ENCODE measurements around the gene CLEC2A.
"Not testable (repeated sequence)": the region's sequence is repeated elsewhere in the genome, so short reads cannot be mapped to it uniquely, and the experiment has no call there.

CLEC2A gene, protein sequence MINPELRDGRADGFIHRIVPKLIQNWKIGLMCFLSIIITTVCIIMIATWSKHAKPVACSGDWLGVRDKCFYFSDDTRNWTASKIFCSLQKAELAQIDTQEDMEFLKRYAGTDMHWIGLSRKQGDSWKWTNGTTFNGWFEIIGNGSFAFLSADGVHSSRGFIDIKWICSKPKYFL

DNA sequence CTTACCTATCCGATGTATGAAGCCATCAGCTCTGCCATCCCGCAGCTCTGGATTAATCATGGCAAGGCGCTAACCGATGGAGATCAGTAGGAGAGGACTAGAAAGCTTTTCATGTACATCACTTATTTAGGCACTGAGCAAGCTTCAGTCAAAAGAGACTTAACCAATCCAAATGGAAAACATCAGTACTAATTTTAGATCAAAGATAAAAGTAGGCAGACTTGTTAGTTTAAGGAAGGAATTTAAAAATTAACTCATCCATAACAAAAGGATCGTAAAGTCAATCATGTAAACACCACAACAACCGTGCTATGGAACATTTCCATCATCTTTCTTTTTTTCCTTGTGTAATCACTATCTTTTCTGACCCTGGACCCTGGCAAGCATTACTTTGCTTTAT is at the start of gene CLEC2A:
Gene CLEC2A, minus strand, starts transcription at position 101 of the 400 bp plus-strand sequence. Its CDS starts 41 bp downstream, at position 60.
- no peak for DNase-seq

DNA sequence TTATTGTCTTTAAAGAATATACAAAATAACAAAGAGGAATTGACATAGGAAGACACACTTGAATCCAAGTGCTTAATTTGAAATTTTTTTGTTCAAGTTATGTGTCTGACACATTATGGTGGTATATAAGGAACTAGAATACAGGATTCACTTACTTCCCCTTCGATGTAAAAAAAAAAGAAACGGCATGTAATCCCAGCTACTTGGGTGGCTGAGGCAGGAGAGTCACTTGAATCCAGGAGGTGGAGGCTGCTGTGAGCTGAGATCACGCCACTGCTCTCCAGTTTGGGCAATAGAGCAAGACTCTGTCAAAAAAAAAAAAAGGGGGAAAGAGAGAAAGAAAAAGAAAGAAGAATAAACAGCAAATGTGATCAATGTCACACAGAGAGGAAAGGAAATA is 48.0 kb upstream of the CLEC2A start:
- DNase-seq: no peak

DNA sequence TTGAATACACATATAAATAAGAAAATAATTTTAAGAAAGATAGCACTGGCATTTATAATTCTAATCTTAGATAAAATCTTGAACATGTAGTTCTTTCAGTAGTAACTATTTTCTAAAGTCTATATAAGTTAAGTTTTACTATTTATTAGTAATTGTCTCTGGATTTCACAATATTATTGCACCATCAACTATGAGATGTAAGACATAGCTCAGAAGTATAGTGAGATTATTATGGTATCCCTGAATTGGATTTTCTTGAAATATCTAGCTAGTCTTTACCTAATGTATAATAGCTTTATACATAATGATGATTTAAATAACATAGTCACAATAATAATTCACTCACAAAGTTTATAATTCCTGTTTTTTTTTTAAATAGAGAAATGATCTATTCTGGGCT is 45.7 kb upstream of the CLEC2A start:
- DNase-seq: no peak

DNA sequence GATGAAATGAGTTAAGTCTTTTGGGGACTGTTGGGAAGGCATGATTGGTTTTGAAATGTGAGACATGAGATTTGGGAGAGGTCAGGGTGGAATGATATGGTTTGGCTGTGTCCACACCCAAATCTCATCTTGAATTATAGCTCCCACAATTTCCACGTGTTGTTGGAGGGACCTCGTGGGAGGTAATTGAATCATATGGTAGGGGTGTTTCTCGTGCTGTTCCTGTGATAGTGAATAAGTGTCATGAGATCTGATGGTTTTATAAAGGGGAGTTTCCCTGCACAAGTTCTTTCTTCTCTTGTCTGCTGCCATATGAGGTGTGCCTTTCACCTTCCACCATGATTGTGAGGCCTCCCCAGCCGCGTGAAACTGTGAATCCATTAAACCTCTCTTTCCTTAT is 44.5 kb upstream of the CLEC2A start:
- not testable (repeated sequence) for DNase-seq

DNA sequence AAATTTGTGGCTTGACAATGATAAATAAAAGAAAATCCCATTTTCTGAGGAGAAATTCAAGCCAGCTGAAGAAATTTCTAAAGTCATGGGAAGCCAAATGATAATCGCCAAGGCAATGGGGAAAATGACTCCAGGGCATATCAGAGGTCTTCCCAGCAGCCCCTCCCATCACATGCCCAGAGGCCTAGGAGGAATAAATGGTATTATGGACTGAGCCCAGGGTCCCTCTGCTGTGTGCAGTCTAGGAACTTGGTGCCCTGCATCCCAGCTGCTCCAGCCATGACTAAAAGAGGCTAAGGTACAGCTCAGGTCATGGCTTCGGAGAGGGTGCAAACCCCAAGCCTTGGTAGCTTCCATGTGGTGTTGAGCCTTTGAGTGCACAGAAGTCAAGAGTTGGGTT is 43.4 kb upstream of the CLEC2A start:
- DNase-seq: no peak

DNA sequence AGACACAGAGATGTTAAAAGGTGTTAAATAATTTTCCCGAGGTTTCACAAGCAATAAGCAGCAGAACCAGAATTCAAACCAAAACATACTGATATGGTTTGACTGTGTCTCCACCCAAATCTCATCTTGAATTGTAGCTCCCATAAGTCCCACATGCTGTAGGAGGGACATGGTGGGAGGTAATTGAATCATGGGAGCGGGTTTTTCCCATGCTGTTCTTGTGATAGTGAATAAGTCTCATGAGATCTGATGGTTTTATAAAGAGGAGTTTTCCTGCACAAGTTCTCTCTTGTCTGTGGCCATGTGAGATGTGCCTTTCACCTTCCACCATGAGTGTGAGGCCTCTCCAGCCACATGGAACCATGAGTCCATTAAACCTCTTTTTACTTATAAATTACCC is 42.6 kb upstream of the CLEC2A start:
- not testable (repeated sequence) for DNase-seq

DNA sequence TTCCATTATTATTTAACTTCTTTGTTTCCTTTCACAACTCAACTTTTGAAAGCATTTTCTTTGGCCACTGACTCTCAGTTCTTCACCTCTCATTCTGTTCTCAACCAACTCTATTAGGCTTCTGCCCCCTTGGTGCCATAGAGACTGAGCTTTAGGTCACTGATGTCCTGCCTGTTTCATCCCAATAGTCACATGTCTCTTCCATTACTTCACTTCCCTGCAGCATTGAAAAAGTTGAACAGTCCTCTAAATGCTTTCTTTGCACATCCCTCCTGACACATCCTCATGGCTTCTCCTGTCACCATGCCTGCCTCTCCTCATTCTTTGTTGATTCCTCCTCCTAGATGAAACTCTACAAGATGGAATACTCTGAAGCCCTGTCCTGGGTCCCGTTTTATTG is 41.8 kb upstream of the CLEC2A start:
- DNase-seq: no peak

DNA sequence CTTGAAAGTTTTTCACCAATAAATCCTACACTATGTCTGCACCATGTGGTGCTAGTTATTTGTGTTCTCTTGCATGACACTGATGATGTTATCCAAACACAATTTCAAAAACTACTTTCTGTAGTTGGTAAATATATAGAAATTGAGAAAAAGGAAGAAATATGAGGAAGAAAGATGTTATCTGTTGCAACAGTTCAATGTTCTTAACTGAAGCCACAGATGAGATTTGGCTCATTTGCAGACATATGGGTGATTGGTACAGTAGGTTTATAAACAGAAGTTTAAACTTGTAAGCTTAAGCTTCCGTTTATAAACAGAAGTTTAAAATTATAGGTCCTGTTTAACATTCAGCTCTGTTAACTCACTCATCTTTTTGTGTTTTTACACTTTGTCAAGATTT is 39.0 kb upstream of the CLEC2A start, which contains the start of gene CLEC12A:
Gene CLEC12A, plus strand, starts transcription at position 229 of the 400 bp plus-strand sequence. CDS start 188 bp downstream, outside the sequence.
- no peak for DNase-seq

DNA sequence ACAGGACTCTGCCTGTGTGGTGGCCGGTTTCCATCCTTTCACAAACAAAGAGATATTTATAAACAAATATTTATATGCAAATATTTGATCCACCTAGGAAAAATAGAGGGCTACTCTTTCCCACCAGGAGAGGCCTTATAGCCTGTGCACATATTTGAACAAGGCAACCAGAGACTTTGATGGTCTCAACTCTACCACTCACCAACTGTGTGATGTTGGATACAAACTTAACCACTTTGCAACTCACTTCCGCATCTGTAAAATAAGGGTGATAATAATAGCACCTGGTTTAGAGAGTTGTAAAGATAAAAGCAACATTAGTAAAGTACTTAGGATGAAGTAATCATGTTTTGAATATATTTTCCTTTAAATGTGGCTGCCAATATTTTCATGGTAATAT is 37.5 kb upstream of the CLEC2A start:
- DNase-seq: no peak

DNA sequence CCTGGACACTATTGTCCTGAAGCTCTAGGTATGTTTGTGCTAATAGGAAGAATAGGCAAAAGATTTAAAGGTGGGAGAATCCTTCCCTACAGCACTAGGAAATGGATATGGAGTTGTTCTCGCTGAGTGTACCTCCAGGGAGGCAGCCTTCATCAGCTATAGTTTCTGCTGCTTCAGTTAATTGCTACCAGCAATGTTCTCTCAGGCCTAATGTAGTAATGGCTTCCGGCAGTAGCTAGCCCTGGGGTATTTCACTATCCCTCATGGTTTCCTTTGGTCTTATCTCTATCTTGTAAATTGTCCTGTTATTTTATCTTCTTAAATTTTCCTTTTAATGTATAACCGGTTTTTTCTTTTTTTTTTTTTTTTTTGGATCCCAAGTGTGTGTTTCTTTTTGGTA is 29.7 kb upstream of the CLEC2A start:
- DNase-seq: no peak

DNA sequence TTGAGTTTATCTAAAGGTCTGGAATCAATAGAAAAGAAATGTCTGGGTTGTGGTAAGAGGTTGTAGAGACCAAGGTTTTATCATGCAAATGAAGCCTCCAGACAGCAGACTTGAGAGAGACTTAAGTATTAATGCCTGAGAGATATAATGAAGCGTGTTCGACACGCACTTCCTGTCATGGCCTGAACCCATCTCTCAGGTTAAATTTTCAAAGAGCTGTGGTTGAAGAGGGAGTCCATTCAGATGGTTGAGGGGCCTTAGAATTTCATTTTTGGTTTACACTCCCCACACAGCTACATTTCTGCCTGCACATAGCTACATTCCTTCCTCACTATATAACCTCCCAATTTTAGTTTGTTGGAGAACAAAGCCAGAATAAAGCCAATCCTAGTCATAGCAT is 28.9 kb upstream of the CLEC2A start:
- no peak for DNase-seq

DNA sequence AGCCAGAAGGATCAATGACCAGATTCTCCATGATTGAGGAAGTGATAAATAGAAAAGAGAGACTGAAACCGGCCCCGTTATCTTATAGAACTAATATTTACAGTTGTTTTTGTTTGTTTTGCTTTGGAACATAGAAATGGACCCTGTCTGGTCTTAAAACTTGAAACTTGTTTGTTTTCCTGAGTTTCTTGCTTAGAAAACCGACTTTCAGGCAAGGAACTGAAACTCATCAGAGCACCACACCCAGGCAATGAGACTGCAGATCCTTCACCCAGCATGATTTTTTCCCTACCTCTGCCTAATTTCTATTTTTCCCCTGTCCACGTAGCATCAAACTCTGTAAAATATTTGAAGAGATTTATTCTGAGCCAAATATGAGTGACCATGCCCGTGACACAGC is 28.4 kb upstream of the CLEC2A start:
- DNase-seq: no peak

DNA sequence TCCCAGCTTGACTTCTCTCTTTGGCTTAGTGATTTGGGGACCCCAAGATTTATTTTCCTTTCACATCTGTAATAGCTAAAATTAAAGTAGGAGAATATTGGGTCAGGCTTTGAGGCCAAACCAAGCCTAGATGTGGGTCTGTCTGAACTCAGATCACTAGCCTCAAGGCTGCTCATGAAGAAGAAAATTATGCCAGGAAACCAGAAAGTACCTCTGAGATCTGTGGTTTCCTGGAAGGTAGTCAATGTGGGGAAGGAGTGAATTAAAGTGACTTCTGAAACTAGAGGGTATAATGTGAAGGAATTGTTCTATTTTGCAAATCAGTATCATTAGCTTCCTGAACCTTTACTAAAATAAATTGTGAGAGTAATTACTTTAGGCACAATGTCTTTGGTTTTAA is 25.7 kb upstream of the CLEC2A start:
- DNase-seq: no peak

DNA sequence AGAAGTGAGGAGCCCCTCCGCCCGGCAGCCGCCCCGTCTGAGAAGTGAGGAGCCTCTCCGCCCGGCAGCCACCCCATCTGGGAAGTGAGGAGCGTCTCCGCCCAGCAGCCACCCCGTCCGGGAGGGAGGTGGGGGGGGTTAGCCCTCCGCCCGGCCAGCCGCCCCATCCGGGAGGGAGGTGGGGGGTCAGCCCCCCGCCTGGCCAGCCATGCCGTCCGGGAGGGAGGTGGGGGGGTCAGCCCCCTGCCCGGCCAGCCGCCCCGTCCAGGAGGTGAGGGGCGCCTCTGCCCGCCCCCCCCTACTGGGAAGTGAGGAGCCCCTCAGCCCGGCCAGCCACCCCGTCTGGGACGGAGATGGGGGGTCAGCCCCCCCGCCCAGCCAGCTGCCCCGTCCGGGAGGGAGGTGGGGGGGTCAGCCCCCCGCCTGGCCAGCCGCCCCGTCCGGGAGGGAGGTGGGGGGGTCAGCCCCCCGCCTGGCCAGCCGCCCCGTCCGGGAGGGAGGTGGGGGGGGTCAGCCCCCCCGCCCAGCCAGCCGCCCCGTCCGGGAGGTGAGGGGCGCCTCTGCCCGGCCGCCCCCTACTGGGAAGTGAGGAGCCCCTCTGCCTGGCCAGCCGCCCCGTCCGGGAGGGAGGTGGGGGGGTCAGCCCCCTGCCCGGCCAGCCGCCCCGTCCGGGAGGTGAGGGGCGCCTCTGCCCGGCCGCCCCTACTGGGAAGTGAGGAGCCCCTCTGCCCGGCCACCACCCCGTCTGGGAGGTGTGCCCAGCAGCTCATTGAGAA is 21.0 kb upstream of the CLEC2A start:
- DNase-seq: not testable (repeated sequence)

DNA sequence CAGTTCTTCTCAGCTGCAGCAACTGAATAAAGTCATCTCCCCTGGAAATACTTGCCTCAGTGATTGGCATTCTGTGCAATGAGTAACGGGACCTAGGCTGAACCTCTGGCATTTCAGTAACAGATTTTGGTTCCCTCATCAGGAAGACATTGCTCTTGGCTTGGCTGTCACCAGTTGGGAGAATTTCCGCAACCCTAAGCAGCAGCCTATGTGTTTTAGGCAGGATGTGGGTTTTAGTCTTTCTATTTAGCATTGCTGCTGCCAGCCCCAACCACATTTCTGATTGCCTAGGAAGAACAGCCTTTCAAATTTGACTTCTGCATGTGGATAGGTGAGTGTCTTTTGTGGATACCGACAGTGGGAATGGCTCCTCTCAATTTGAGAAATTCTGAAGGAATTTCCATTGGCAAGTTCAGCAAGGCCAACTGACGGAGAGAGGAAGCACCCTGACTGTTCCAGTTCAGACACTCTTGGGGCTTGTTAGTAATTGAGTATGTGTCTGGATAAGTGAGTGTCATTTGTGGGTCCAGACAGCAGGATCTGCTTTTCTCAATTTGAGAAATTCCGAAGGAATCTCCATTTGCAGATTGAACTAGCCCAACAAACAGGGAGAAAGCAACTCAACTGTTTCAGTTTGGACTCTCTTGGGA is 19.0 kb upstream of the CLEC2A start:
- no peak for DNase-seq

DNA sequence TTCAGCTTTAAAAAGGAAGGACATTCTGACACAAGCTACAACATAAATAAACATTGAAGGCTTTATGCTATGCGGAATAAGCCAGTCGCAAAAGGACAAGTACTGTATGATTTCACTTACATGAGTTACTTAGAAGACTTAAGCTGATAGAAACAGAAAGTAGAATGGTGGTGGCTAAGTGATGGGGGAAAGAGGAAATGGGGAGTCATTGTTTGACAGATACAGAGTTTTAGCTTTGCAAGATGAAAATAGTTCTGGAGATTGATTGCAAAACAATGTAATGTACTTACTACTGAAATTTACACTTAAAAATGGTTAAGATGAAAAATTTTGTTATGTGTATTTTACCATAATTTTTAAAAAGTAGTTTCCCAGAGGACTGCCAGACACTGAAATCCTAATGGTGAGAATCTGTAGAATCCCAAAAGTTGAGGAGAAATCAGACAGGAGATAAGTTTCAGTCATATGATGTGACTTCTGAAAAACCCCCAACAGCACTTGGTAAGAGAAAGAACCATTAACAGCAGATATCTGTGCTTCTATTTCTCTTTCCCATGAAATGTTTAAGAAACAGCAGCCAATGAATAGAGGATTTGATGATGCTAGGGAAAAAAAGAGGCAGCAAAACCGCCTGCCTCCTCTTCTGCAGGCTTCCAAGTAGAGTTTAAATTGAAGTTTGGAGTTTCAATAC is 16.6 kb upstream of the CLEC2A start:
- DNase-seq: no peak

DNA sequence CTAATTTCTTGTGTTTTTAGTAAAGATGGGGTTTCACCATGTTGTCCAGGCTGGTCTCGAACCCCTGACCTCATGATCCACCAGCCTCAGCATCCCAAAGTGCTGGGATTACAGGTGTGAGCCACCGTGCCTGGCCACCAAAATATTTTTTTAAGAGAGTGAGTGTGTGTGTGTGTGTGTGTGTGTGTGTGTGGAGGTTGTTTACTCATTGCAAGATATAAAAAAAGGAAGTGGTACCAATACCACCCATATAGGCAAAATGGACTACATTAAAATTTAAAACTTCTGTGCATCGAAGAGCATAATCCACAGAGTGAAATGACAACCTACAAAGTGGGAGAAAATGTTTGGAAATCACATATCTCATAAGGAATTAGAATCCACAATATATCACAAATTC is 15.5 kb upstream of the CLEC2A start:
- no peak for DNase-seq

DNA sequence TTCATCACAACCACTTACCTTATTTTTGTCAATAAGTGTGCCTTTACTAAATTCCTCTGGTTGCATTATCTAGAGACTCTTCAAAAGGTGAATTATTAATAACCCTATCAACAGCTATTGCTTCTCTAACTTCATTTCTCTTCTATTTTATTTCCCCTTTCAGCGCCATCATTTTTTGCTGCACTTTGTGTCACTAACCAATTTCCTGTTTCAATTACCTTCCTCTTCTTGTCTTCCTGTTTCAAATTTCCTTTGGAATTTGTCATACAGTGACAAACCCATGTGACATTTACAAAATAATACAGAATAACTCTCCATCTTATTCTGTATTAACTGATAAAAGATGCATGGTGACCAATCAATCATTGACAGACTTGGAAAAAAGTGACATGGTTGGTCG is 12.2 kb upstream of the CLEC2A start:
- no peak for DNase-seq

DNA sequence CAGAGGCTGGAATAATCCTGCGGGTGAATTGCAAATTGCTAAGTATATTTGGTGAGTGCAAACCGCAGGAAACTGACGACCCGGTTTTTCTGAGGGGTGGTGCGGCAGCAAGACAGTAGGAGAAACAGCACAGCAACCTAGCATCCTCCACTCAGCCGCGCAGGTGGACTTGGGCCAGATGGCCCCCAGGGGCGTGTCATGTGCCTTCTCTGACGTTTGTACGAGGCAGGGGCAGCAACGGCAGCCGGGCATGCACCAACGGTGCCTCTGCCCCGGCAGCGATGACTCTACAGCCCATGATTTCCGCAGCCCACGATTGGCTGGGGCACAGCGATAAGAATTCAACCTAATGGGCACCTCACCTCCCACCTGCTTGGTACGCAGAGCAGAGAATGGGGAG is 11.1 kb upstream of the CLEC2A start:
- DNase-seq: no peak

DNA sequence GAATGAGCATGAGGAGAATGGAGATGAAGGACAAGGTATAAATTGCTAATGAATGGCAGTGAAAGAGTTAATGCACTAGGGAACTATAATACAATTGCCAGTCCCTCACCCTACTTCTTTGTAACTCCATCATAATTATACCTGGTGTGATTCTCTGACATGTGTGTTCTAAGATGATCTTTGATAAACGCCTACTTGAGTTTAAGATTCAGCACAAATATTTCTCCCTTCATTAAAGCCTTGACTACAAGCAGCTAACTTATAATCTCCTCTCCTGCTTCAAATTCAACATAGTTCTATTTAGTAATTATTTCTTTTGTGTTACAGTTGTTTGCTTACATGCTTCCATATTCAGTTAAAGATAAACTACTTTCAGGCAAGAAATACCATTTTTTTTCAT is 9.7 kb upstream of the CLEC2A start:
- no peak for DNase-seq

DNA sequence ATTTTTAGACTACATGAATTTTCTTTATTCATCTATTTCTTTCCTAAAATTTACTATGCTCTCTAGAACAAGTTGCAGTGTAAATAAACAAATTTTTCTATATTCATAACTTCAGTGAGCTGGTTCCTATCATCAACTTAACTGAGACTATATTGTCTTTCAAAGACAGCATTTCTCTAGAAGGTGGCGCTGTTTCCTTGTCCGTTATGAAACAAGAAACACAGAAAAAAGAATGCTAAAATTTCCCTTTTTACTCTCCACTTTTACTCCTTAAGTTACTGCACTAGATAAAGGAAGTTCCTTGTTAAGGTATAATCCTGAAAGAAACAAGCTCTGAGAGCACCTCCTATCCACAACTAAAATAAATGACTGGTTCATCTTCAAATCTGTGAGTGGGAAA is 8.2 kb upstream of the CLEC2A start:
- DNase-seq: no peak

DNA sequence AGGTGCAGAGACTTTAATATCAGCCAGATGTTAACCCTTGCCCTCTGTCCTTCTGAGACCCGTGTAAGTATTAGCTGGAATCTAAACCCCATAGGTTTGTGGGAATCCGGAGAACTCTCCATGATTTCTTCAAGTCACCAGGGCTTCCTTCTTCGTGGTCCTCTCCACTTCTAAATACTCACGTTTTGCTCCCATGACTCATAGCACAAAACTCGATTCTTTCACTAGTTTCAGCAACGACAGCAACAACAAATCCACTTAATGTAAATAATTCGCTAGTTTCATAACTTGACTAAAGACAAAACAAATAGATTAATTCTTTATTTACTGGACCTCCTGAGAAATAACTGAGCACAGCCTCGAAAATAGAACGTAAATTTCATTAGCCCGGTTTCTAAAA is 4.4 kb upstream of the CLEC2A start:
- no peak for DNase-seq

DNA sequence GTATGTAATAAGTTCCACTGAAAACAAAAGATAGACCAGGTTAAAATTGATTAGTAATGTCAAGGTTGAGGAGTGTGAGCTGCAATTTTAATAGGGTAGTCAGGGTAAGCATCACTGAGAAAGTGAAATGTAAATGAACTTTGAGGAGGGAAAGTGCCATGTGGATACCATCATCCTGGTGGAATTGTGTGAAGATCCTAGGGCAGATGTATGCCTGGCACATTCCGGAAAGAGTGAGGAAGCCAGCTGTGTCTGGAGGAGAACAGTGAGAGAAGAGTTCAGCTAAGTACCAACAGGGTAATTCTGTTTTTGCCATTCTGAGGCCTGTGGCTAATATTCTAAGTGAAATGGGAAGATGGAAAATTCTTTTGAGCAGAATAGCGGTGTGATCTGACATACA is 2.9 kb upstream of the CLEC2A start:
- no peak for DNase-seq

DNA sequence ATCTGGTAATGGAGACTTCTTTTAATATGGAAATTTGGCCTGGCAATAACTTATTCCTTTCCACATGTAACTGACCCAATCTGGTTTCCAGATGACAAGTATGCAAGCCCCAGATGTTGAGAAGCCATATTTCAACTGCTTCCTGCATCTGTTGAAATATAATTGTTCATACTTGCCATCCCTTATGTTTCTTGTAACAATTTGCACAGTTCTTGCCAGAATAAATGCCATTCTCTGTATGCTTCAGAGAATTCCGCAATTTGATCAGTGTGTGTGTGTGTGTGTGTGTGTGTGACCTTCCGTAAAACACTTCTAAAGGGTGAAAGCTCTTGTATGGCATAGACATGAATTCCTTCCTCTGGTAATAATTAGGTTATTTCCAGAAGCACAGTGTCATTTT is 1.8 kb upstream of the CLEC2A start:
- no peak for DNase-seq

All from NCI-H1092 treated with DMSO at 0.1 percent for 48 hours (cell line).